ENCODE measurements around the gene TMEM130. TPM values are rescaled to one million over a fixed set of nuclear protein-coding genes. Genes with fewer than 3 reads are reported as not detected.

Gene TMEM130
- polyA plus RNA-seq, 3 donors, result 0.05 TPM; not detected in 2

DNA sequence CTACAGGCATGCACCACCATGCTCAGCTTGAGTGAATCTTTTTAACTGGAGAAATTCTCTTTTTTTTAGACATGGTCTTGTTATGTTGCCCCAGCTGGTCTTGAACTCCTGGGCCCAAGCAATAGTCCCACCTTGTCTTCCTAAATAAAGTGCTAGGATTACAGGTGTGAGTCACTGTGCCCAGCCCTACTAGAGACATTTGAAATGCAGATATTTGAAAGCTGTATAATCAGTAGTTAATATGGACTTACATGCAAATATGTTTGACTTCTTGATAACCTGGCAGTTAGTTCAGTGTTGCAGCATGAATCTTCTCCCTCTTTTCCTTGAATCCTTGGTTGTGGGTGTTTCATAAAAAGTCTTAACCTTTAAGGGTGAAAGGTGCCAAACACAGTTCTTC is 17.2 kb upstream of the TMEM130 start:
- no peaks in the 10 kb centered on the region for H3K9me3 Mint-ChIP-seq
- Histone ChIP-seq H3K36me3 (replicated peaks in 1 of 2; ENCODE audit: control insufficient read depth in 1 of 2, insufficient read depth in 2 of 2, low read length in 2 of 2) (peaks cover 69 to 95% of the 10 kb centered on the region in 2 donors), H3K9me3 (replicated peaks in 1 of 2; ENCODE audit: control insufficient read depth in 1 of 2, insufficient read depth in 1 of 2, low read length in 2 of 2) (no peaks in the 10 kb centered on the region), H3K27me3 (ENCODE audit: control insufficient read depth in 2 of 2, insufficient read depth in 2 of 2, low read length in 2 of 2) (no peaks in the 10 kb centered on the region), H2AFZ (ENCODE audit: insufficient read depth, low read depth, low read length, poor library complexity, severe bottlenecking) (no peak overlapping the region), H4K20me1 (ENCODE audit: insufficient read depth, low read length) (no peaks in the 10 kb centered on the region), H3K4me3 (replicated peaks in 1 of 3; ENCODE audit: low read depth in 2 of 3, low read length in 3 of 3) (no peak overlapping the region), H3K79me2 (ENCODE audit: insufficient read depth, low read length) (peaks cover 4% of the 10 kb centered on the region), H3K9ac (ENCODE audit: insufficient read depth, low read length, poor library complexity, severe bottlenecking) (no peak overlapping the region), H3K27ac (ENCODE audit: low read depth in 1 of 2, low read length in 2 of 2) (no peak overlapping the region), H3K4me2 (replicated peaks; ENCODE audit: extremely low read depth, low read length, poor library complexity, severe bottlenecking) (no peak overlapping the region), H3K4me1 (ENCODE audit: control insufficient read depth in 1 of 2, insufficient read depth in 2 of 2, low read length in 2 of 2) (no peaks in the 10 kb centered on the region)
- peaks cover 67 to 79% of the 10 kb centered on the region in 2 donors for H3K36me3 Mint-ChIP-seq
- H3K27ac Mint-ChIP-seq, result no peak overlapping the region
- TF ChIP-seq, protein P1, sequence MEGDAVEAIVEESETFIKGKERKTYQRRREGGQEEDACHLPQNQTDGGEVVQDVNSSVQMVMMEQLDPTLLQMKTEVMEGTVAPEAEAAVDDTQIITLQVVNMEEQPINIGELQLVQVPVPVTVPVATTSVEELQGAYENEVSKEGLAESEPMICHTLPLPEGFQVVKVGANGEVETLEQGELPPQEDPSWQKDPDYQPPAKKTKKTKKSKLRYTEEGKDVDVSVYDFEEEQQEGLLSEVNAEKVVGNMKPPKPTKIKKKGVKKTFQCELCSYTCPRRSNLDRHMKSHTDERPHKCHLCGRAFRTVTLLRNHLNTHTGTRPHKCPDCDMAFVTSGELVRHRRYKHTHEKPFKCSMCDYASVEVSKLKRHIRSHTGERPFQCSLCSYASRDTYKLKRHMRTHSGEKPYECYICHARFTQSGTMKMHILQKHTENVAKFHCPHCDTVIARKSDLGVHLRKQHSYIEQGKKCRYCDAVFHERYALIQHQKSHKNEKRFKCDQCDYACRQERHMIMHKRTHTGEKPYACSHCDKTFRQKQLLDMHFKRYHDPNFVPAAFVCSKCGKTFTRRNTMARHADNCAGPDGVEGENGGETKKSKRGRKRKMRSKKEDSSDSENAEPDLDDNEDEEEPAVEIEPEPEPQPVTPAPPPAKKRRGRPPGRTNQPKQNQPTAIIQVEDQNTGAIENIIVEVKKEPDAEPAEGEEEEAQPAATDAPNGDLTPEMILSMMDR (IDR thresholded peaks at IDR 0.05), result no peak
- no peak for DNase-seq
- no peaks in the 10 kb centered on the region for H3K4me1 Mint-ChIP-seq
- intact Hi-C loops (cut with micrococcal nuclease), result no loop called here
- no peak overlapping the region for H3K4me3 Mint-ChIP-seq
- H3K27me3 Mint-ChIP-seq (ENCODE audit: low read depth in 3 of 3), result no peaks in the 10 kb centered on the region

DNA sequence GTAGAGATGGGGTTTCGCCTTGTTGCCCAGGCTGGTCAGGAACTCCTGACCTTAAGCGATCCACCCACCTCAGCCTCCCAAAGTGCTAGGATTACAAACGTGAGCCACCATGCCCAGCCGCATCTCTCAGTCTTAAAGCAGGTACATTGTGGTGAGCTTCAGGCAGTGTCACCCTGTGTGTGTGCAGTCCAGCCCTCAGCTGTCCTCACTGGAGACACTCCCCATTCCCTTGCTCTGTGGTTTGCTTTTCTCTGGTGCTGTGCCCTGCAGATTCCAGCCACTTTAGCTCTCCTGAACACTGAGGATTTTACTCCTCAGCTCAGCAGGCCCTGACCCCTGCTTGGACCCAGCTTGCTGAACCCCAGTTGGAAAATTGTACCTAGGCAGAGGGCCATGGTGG is 14.6 kb upstream of the TMEM130 start:
- Histone ChIP-seq H3K36me3 (replicated peaks in 1 of 2; ENCODE audit: control insufficient read depth in 1 of 2, insufficient read depth in 2 of 2, low read length in 2 of 2) (peaks cover 57 to 84% of the 10 kb centered on the region in 2 donors), H3K9ac (ENCODE audit: insufficient read depth, low read length, poor library complexity, severe bottlenecking) (no peak overlapping the region), H3K4me3 (replicated peaks in 1 of 3; ENCODE audit: low read depth in 2 of 3, low read length in 3 of 3) (no peak overlapping the region), H3K4me1 (ENCODE audit: control insufficient read depth in 1 of 2, insufficient read depth in 2 of 2, low read length in 2 of 2) (peaks cover 6 to 12% of the 10 kb centered on the region in 2 donors), H3K9me3 (replicated peaks in 1 of 2; ENCODE audit: control insufficient read depth in 1 of 2, insufficient read depth in 1 of 2, low read length in 2 of 2) (no peaks in the 10 kb centered on the region), H3K27me3 (ENCODE audit: control insufficient read depth in 2 of 2, insufficient read depth in 2 of 2, low read length in 2 of 2) (no peaks in the 10 kb centered on the region), H3K4me2 (replicated peaks; ENCODE audit: extremely low read depth, low read length, poor library complexity, severe bottlenecking) (no peak overlapping the region), H4K20me1 (ENCODE audit: insufficient read depth, low read length) (peaks cover 7% of the 10 kb centered on the region), H3K79me2 (ENCODE audit: insufficient read depth, low read length) (peaks cover 24% of the 10 kb centered on the region), H2AFZ (ENCODE audit: insufficient read depth, low read depth, low read length, poor library complexity, severe bottlenecking) (no peak overlapping the region), H3K27ac (ENCODE audit: low read depth in 1 of 2, low read length in 2 of 2) (no peak overlapping the region)
- Mint-ChIP-seq H3K27ac (no peak overlapping the region), H3K4me3 (no peak overlapping the region), H3K9me3 (no peaks in the 10 kb centered on the region), H3K36me3 (peaks cover 56 to 75% of the 10 kb centered on the region in 2 donors), H3K27me3 (ENCODE audit: low read depth in 3 of 3) (no peaks in the 10 kb centered on the region), H3K4me1 (peaks cover 10% of the 10 kb centered on the region)
- no peak for DNase-seq
- WGBS (ENCODE audit: insufficient coverage), result no CpG with 5 or more reads among the region's 4 CpGs
- TF ChIP-seq, protein P1 (IDR thresholded peaks at IDR 0.05), result no peak
- intact Hi-C loops (cut with micrococcal nuclease), result no loop called here
